Ureter (tissue), 1 donor: ENCODE results near the gene GLRA1. TPM values are rescaled to one million over a fixed set of nuclear protein-coding genes. Genes with fewer than 3 reads are reported as not detected.

Experiments
- DNase-seq: peaks from one replicate; pipeline ENCODE4 v3.0.0-alpha.2; 2020; ENCODE audit warnings: low spot score
- total RNA-seq: library from RNA; stranded (reverse); gene quantifications from one replicate; pipeline ENCODE4 v1.2.4, GENCODE V29; 2023
- donor health status: DM: yes; HTN: yes; CAD: no.

GLRA1 gene
- total RNA-seq, 1 donor from 2014 or later: not detected

DNA sequence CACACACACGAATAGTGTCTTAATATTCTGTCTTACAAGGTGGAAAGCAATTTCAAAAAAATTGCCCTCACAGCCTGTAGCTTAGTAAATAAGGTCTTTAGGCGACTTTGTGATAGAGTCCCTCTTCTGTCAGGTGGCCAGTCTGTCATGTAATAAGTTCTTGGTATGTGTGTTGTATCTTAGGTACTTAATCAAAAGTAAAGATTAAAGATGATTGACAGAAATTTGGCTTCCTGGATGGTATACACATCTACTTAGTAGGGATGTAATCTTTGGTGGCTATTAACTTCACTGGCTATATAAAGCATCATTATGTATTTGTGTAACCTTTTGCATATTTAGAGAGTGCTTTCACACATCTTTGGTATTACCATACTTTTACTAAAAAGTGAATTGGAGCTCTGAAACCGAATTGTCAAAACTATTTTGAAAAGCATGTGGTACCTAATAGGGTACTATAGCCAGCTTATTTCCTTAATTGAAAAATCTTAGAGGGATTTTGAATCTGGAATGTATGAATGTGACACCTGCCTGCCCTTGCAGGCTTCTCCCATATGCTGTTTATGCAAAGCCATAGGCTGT lies 149.5 kb downstream of the GLRA1 start:
- DNase-seq: no peak

DNA sequence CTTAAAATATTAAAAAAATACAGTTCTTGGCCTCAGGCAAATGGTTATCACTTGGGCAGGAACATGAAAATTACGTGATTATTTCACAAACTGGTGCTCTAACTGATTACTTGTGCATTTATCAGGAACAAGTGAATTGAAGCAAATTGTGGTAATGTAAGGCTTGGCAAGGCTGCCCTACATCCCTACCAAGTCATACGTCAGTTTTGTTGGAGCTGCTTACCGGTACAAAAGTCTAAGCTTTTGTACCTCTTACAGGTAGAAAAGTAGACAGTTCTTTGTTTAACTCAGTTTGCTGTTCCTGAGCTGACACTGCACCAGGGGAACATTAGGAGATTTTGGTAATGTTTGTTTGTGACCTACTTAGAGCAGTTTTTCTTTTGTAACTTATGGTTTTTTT lies 150.7 kb downstream of the GLRA1 start:
- DNase-seq: no peak

DNA sequence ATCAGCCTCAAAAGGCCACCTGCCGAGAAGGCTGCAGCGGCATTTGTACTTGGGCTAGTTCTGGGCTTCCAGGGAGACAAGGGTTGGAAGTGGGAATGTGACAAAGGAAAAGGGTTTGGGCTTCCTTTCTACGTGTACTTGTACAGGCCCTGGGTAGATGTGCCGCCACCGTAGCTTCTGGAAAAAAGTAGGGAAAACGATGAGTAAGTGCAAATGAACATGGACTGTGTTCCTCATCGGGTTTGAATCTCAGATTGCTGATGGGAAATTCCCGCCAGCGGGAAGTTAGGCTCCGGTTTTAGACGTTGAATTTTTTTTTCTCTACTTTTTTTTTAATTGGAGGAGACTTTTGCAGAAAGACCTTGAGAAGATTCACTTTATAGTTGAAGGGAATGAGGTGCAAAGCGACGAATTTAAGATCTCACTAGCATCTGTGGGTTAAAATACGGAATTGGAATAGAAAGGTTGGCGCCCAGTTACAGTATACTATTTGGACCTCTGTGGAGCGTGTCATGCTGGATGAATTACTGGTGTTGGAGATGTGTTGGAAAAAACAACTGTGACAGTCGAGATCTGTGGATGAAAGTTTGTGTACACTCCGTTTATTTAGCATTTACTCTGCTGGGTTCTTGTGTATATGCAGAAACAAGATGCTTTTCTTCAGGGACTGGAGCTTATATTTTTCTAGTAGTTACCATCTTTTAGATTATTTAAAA lies 151.6 kb downstream of the GLRA1 start:
- DNase-seq: no peak

Other genes starting within 250 kb of the GLRA1 start
- 483 TPM for gene SPARC, start 237.9 kb downstream of the GLRA1 start, total RNA-seq
- 88.6 TPM for gene ATOX1, start 166.2 kb downstream of the GLRA1 start, total RNA-seq
- gene G3BP1, start 152.9 kb downstream of the GLRA1 start, total RNA-seq: 209 TPM